Vein endothelial cell (primary cell): ENCODE results near the gene LYST. TPM values are rescaled to one million over a fixed set of nuclear protein-coding genes. Genes with fewer than 3 reads are reported as not detected.

ENCODE experiments used
- small RNA-seq: library from RNA; depleted of rRNA; stranded (forward); fragments of <200 nt; gene quantifications from one replicate; pipeline ENCODE3, GENCODE V24; 2012
- total RNA-seq: library from RNA; depleted of rRNA; stranded (reverse); fragments of >200 nt; gene quantifications from 2 replicates; pipeline ENCODE4 v1.2.3, GENCODE V29; 2012

The LYST gene
- 17.1 and 22.2 TPM in 2 replicates for total RNA-seq

GRCh38 chr1:235866205-235866912, at the start of gene LYST:
TSS of gene LYST (minus strand) at chr1:235866906. CDS start at chr1:235830417, 36,489 bp downstream.

DNA sequence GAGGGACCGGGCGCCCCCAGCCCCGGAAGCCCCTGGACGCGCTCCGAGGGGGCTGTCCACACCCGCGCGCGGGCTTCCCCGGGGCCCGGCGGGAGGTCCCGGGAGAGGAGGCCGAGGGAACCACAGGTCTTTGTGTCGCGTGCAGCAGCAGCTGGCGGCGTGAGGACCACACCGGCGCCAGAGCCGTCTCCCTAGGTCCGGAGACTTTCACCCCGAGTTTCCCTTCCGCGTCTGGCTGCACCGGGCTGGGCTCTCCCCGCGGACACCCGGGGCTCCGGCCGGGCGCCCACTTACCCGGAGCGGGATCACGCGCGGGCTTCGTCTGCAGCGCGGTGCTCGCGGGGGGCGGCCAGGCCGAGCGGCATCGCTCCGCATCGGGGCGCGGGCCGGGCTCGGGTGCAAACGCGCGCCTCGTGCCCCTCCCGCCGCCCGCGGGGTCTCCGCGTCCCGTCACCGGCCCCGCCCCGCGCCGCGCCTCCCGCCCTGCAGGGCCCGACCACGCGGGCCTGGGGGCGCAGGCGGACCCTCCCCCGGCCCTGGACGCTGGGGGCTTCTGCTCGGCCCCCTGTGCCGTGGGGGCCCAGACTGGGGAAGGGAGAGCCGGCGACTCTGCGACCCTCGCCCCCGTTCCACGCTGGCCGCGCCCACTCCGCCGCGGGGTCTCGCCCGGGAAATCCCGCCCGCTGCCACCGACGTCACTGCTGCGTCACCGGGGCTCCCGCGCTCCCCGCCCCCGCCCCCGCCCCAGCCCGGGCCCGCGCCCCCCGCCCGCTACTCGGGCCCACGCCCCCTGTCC, 217.1 kb downstream of the LYST start, which contains the start of gene GNG4:
GNG4 (minus strand) TSS at position 417 of the 796 bp plus-strand sequence. CDS start 65,946 bp downstream, outside the sequence.

Small RNAs within 50 kb of the gene (small RNA-seq; reads per million reads assigned to genes)
- gene MIR1537, result not detected
- gene RNU6-968P, result not detected

Other genes starting within 250 kb of the LYST start
- 0.19 TPM in 1 of 2 replicates, not detected in the other for gene GNG4, start 217.1 kb downstream of the LYST start, total RNA-seq
- gene NID1, start 198.2 kb upstream of the LYST start, total RNA-seq, result 167 and 256 TPM in 2 replicates